Gastroesophageal sphincter (tissue), 3 donors: ENCODE measurements around the gene SENP1.

Experiments
- CTCF ChIP-seq, 4 experiments: fragments of 200-600 bp in 2 of 4; fragments of 450-650 bp in 2 of 4; sonication (generic) in 1 of 4; IDR thresholded peaks; one replicate each; pipeline ENCODE4 v1.5.1; 2017 to 2019; ENCODE audit warnings: antibody characterized with exemption in 4 of 4, mild to moderate bottlenecking in 2 of 4, moderate library complexity in 2 of 4
- EP300 ChIP-seq: sonication (generic); formaldehyde crosslinking; IDR thresholded peaks from one replicate; pipeline ENCODE4 v1.6.1; 2017; ENCODE audit warnings: antibody characterized with exemption, mild to moderate bottlenecking
- POLR2A ChIP-seq, 2 donors: fragments of 450-650 bp; IDR thresholded peaks; one replicate each; pipeline ENCODE4 v1.6.1; 2017; ENCODE audit warnings: antibody characterized with exemption in 2 of 2, mild to moderate bottlenecking in 2 of 2, moderate library complexity in 1 of 2
- POLR2AphosphoS5 ChIP-seq: sonication (generic); formaldehyde crosslinking; IDR thresholded peaks from one replicate; pipeline ENCODE4 v1.6.1; 2017; ENCODE audit warnings: antibody characterized with exemption

DNA sequence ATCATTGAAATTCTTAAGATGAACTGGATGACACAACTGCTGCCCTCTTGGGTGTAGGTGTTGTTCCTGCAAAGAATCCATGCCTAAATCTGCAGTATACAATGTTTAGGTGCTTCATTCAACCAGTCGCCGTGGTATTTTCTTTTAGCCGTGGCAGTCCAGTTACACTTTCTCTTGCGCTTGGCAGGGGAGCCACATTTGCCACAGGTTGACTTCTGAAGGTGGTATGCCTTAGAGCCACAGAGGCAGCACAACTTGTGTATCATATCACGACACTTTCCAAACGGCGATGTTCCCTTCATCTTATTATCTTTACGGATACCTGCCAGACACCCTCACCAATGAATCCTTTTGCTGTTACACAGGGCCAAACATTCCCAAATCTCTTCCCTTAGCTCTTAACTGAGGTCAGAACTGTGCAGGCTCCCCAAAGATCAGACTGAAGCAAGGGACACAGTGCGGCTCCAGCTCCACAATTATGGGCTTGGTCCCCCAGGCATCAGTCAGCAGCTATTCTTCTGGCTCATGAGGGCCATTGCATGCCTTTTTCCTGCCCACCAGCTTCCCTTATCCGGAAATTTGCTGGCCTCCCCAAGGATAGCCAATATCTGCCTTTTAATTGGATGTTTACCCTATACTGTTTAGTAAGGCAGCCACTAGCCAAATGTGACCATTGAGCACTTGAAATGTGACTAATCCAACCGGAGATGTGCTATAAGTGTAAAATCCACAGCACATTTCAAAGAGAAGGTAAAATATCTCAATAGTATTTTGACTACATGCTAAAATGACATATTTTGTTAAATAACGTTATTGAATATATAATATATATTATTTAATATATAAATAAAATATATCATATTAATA, 50.7 kb downstream of the SENP1 start:
- TF ChIP-seq POLR2A (IDR thresholded peaks at IDR 0.05) (no peak), CTCF (IDR thresholded peaks at IDR 0.05) (no peak), EP300 (no peak), POLR2AphosphoS5 (no peak)
